NCI-H82 (cell line): ENCODE measurements around the gene PFKFB3.

Experiments used
- DNase-seq: peaks from one replicate; lab custom pipeline; 2025; lab: John Stamatoyannopoulos, UW

PFKFB3 gene

DNA sequence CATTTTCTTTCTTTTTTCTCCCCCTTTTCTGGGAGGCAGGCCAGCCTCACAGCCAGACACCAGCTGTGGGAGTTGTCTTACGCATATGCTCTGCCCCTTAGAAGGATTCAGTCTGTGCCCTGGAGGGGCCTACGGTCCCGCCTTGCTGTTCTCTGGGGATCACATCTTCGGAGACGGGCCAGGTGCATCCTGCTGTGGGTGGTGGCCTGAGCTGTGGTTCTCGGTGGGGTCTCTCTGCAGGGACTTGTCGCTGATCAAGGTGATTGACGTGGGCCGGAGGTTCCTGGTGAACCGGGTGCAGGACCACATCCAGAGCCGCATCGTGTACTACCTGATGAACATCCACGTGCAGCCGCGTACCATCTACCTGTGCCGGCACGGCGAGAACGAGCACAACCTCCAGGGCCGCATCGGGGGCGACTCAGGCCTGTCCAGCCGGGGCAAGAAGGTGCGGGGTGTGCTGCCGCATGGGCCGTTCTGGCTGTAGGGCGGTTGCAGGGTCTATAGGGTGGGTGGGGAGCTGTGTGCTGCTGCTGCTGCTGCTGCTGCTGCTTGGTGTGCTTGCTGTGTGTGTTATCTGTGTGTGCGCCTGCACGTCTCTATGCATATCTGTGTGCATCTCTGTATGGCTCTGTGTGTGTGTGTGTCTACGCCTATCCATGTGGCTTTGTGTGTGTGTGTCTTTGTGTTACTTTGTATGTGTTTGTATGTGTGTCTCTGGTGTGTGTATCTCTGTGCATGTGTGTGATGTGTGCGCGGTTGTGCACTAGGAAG, 17.9 kb downstream of the PFKFB3 start:
- no peak for DNase-seq

DNA sequence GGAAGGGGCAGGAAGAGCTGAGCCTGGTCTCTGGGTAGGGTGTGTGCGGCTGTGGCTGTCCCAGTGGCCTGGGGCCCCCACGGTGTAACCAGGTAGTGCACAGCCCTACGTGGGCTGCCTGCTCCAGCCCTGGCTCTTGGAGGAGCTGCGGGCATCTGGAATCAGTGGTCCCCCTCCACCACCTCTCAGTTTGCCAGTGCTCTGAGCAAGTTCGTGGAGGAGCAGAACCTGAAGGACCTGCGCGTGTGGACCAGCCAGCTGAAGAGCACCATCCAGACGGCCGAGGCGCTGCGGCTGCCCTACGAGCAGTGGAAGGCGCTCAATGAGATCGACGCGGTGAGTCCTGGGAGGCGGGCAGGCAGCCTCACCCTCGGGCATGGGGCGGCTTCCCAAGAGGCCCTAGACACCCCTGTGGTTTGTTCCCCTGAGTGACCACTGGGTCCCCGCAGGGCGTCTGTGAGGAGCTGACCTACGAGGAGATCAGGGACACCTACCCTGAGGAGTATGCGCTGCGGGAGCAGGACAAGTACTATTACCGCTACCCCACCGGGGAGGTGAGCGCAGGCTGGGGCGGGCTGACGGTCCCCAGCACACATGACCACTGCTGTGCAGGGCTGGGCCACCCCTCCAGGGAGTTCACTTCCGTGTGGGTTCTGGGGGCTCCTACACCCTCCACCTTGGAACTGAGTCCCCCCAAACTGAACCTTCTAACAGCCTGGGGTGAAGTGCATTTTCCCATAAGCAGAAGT, 18.6 kb downstream of the PFKFB3 start:
- DNase-seq = no peak

DNA sequence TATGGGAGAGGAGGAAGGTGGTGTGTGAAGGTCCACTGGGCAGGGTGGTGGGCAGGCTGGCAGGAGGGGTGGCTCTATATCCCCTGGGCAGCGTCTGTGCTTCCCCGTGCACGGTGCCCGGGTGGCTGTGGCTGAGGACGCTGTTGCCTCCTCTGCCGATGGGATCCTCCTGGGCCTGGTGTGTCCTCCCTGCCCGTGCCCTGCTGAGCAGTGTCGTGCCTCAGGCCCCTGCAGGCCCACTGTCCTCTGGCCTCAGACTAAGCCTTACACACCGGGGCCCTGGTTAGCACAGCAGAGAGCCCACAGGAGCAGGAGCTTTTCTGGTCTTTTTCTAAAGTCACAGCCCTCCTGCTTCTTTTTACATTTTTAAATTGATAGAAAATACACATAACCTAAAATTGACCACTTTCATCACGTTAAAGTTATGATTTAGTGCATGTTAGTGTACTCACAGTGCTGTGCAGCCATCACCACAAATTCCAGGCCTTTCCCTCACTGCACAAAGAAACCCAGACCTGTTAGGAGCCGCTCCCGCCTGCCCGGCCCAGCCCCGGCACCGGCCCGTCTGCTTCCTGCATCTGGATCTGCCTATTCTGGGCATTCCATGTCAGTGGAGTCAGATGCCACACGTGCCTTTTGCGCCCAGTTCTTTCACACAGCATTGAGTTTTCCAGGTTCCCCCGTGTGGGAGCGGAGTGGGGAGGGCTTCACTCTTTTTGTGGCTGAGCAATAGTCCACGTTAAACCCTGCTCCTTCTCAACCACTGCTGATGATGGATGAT, 19.4 kb downstream of the PFKFB3 start:
- no peak for DNase-seq

DNA sequence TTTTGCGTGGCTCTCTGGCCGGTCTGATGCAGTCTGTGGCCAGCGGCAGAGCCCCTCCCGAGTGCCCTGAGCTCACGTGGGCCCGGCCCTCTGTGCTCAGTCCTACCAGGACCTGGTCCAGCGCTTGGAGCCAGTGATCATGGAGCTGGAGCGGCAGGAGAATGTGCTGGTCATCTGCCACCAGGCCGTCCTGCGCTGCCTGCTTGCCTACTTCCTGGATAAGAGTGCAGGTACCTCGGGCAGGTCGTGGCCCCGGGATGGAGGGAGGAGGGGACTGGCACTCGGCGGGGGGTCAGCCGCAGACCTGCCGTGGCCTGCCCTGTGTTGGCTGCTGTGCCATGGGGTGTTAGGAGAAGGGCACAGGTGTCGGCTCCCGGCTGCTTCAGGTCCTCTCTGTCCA, 20.0 kb downstream of the PFKFB3 start:
- no peak for DNase-seq

DNA sequence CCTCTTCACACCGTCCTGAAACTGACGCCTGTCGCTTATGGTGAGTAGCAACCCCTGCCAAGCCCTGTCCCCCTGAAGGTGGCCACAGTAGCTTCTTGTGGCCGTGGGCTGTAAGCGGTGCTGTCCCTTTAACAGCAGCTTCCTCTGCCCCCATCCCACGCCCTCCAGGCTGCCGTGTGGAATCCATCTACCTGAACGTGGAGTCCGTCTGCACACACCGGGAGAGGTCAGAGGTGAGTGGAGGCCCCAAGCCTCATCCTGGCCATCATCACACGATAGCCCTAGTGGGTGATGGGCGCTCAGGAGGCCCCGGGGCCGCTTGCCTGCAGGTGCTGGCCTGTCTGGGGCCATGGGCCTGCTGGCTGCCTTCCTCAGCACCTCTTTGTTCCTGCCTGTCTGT, 21.2 kb downstream of the PFKFB3 start:
- no peak for DNase-seq

DNA sequence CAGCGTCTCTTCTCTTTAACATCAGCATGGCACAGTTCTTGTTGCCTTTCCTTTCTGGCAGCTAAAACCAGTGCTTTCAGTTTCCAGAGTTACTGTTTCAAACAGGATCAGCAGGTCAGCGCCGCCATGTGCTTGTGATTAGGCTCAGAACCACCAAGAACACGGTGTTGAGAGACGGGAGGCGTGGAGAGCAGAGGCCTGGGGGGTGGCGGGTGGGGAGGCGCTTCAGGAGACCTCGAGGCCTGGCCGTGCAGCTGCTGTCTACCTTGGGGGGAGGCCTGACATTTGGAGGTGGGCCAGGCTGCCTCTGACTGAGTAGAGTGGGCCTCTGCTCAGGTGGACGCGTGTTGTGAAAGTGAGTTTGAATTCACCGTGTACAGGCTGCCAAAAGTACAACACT, 22.0 kb downstream of the PFKFB3 start:
- DNase-seq = no peak

DNA sequence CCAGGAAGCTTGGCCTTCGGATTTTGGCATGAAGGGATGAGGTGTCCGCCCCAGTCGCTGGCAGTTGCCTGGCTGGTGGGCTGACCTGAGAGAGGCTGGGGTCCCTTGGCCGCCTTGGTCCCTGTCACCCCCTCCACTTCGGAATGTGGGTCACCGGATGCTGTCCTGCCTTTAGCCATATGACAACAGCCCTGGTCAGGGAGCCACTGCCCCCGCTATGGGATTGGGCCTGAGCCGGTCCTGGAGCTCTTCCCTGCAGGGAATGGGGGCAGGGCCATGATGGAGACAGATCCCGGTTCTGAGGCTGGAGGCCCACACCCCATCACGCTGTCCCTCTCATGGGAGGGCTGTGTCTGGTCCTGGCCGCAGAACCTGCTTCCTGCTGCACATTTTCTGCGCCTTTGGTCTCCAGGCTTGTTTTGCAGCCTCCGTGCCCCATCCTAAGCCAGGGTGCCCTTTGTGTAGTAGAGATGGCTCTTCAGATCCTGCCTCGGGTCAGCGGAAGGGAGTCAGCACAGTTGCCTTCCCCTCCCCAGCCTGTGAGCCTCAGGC, 22.6 kb downstream of the PFKFB3 start:
- no peak for DNase-seq

DNA sequence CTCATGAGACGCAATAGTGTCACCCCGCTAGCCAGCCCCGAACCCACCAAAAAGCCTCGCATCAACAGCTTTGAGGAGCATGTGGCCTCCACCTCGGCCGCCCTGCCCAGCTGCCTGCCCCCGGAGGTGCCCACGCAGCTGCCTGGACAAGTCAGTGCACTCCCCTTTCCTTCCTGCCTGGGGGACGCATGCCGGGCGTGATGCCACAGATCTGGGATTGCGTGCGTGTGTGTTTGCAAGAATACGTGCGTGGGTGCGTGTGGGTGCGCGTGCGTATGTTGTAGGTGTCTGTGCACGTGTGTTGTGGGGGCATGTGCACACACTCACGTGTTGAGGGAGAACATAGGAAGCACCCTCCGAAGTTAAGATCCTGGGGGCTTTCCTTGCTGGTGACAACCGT, 23.5 kb downstream of the PFKFB3 start:
- DNase-seq = no peak

DNA sequence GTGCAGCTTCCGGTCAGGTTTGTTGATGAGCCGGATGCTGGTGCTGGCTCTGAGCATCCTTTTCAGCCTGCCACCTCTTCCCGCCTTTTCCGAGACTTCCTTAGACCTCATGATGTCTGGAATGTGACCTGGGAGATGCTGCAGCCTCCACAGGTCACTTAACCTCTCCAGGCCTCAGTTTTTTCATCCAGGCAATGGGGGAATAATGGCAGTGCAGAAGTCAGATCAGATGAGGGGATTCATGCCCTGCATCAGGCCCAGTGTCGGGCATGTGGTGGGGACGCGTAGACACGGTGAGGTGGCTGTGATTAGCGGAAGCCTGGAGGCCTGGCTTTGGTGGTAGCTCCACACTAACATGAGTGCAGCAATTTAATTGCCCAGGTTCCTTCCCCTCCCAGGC, 24.6 kb downstream of the PFKFB3 start:
- DNase-seq = no peak

DNA sequence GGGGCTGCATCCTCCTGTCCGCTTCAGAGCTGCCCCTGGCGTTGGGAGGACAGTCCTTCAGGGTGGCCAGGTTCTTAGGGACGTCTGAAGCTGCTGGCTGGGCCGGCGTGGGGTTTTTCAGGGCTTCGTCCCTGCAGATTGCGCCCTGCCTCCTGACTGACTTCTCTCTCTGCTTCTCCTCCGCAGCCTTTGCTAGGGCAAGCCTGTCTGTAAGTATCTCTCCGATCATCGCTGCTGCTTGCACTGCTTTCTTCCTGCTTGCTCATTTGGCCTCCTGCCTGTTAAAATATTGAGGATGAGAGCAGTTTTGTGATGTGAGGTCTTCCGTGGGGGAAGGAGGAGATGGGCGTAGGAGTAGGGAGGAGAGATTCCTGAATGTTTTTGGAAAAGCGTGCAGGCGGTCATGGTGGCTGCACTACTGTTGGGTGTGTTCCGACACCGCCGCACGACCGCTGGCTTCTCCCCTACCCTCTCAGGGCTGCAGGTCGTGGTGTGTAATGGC, 25.3 kb downstream of the PFKFB3 start:
- DNase-seq = no peak

DNA sequence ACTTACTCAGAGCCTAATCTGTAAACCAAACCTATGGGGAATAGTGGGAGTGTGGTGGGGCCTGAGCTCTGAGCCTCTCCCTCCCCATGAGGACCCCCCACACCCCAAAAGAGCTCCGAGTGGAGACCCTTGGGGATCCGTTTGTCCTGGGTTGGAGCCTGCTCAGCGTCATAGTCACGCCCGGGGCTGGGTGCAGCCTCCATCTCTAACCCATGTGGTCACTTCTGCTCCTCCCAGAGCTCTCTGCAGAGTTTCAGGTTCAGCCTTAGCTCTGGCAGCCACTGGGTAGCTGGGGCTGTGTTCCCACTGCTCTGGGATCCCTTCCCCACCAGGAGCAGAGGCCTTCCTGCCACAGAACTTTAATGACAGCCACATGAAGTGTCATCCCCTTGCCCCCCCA, 25.9 kb downstream of the PFKFB3 start:
- no peak for DNase-seq

DNA sequence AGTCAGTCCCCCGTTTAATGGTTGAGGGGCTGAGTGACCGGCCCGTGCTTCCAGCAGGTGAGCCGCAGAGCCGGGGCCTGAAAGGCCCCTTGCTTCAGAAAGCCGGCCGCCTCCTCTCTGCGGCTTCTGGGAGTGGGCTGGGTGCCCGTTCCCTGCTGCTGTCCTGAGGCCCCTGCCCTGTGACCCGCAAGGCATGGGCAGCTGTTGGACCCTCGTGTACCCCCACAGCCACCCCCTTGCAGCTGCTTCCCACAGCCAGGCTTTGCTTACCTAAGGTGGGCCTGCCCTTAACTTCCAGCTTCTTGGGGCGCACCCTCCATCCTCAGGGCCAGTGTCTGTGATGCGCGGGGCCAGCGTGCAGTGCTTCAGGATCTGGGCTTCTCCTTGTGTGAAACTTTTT, 26.6 kb downstream of the PFKFB3 start:
- DNase-seq = no peak

DNA sequence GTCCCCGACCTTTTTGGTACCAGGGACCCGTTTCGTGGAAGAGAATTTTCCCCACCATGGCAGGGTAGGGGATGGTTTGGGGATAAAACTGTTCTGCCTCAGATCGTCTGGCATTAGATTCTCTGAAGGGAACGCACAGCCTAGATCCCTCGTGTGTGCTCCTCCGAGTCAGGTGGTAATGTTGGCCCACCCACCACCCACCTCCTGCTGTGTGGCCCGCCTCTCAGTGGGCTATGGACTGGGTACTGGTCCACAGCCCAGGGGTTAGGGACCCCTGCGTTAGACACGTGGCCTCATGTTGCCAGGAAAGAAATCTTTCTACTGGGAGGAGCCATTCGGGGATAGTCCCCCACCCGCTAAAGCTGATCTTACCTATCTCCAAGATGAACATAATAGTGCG, 27.0 kb downstream of the PFKFB3 start:
- DNase-seq = no peak

DNA sequence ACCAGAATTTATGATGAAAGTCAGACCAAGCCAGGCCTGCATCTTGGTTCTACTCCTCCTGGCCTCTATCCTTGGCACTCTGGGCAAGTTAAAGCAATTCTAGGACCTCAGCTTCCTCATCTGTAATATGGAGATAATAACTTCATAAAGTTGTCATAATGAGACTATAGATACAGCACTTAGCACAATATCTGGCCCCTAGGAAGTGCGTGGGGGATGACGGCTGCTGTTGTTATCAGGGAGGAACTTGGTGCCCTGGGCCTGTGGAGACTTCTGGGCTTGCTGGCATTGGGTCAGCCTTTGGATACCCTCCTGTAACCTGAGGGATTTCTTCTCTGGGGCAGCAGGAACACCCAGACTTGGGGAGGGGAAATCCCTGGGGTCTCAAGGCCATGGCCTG, 27.6 kb downstream of the PFKFB3 start:
- DNase-seq = no peak

DNA sequence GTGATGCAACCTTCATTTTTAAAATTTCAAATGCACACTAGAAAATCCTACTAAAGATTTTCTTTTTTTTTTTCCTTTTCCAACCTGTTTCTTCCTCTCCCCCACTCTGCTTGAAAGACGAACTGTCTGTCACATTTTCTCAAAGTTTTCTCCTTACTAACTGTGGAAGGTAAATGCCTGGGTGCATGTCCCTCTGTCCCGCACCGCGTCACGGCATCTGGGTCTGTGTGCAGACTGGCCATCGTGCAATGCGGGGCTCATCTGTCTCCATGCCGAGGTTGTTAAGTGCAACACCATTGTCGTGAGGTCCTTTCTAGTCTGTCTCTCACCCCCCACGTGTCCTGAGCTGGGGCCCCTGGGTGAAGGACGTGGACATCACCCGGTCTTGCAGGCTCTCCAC, 28.4 kb downstream of the PFKFB3 start:
- DNase-seq = no peak

DNA sequence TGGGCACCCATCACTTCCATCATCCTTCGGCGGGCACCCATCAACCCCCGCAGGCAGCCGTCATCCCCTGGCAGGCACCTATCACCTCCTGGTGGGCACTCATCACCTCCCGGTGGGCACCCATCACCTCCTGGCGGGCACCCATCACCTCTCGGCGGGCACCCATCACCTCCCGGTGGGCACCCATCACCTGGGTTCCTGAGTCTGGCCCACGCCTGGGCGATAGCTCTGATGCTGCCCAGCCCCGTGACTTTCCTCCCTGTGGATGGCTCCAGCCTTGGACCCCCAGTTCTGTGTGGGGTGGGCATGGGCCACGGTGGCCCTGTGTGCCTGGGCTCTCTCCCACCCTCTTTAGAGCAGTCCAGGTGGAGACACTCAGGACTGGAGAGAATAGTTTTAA, 29.0 kb downstream of the PFKFB3 start:
- DNase-seq = no peak

DNA sequence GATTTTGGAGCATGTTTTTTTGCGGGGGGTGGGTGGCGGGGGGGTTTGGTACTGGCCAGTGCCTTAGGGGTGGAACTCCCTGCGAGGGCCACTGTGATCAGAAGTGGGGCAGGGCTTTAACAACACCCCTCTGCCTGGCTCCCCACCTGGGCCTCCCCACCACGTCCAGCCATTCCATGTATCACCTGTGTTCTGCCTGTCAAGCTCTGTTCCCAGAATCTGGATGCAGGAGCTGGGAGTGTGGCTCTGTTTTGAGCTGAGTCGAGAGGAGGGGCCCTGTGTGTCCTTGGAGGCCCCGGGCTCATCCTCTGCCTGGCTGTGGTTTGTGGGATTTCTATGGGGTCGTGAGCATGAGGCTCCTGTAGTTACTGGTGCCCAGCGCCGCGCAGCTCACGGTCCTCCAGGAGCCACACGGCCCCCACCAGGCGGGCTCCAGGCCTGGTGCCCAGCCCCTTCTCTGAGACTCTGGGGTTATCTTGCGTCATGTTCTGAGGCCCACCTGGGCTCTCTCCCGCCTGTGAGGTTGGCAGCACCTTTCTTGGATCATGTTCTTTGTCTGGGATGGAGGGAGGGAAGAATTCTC, 29.6 kb downstream of the PFKFB3 start:
- DNase-seq = no peak

DNA sequence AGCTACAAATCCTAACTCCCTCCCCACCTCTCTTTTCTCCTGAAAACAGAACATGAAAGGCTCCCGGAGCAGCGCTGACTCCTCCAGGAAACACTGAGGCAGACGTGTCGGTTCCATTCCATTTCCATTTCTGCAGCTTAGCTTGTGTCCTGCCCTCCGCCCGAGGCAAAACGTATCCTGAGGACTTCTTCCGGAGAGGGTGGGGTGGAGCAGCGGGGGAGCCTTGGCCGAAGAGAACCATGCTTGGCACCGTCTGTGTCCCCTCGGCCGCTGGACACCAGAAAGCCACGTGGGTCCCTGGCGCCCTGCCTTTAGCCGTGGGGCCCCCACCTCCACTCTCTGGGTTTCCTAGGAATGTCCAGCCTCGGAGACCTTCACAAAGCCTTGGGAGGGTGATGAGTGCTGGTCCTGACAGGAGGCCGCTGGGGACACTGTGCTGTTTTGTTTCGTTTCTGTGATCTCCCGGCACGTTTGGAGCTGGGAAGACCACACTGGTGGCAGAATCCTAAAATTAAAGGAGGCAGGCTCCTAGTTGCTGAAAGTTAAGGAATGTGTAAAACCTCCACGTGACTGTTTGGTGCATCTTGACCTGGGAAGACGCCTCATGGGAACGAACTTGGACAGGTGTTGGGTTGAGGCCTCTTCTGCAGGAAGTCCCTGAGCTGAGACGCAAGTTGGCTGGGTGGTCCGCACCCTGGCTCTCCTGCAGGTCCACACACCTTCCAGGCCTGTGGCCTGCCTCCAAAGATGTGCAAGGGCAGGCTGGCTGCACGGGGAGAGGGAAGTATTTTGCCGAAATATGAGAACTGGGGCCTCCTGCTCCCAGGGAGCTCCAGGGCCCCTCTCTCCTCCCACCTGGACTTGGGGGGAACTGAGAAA, 30.4 kb downstream of the PFKFB3 start:
- DNase-seq = no peak

DNA sequence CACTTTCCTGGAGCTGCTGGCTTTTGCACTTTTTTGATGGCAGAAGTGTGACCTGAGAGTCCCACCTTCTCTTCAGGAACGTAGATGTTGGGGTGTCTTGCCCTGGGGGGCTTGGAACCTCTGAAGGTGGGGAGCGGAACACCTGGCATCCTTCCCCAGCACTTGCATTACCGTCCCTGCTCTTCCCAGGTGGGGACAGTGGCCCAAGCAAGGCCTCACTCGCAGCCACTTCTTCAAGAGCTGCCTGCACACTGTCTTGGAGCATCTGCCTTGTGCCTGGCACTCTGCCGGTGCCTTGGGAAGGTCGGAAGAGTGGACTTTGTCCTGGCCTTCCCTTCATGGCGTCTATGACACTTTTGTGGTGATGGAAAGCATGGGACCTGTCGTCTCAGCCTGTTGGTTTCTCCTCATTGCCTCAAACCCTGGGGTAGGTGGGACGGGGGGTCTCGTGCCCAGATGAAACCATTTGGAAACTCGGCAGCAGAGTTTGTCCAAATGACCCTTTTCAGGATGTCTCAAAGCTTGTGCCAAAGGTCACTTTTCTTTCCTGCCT, 31.1 kb downstream of the PFKFB3 start:
- no peak for DNase-seq

DNA sequence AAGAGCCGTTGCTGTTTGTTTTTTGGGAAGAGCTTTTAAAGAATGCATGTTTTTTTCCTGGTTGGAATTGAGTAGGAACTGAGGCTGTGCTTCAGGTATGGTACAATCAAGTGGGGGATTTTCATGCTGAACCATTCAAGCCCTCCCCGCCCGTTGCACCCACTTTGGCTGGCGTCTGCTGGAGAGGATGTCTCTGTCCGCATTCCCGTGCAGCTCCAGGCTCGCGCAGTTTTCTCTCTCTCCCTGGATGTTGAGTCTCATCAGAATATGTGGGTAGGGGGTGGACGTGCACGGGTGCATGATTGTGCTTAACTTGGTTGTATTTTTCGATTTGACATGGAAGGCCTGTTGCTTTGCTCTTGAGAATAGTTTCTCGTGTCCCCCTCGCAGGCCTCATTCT, 31.6 kb downstream of the PFKFB3 start:
- no peak for DNase-seq
